A673 (cell line): Measurements from ENCODE around the gene ATP5MK.

ENCODE experiments used
- EZH2 ChIP-seq: fragments of 200-600 bp; sonication (generic); IDR thresholded peaks from 2 replicates; pipeline ENCODE4 v1.6.1; 2017; ENCODE audit warnings: borderline replicate concordance, low read depth, mild to moderate bottlenecking, mixed read lengths, antibody characterized with exemption, low read length; ENCODE audit not compliant: poor library complexity, severe bottlenecking
- TF ChIP-seq, protein P1 (sequence below): fragments of 300-800, 200-600 bp; sonication (generic); conservative IDR thresholded peaks from 2 replicates; pipeline ENCODE4 v1.5.1; 2017; ENCODE audit warnings: low read depth, mild to moderate bottlenecking, antibody characterized with exemption, low read length, moderate library complexity, mixed read lengths

DNA sequence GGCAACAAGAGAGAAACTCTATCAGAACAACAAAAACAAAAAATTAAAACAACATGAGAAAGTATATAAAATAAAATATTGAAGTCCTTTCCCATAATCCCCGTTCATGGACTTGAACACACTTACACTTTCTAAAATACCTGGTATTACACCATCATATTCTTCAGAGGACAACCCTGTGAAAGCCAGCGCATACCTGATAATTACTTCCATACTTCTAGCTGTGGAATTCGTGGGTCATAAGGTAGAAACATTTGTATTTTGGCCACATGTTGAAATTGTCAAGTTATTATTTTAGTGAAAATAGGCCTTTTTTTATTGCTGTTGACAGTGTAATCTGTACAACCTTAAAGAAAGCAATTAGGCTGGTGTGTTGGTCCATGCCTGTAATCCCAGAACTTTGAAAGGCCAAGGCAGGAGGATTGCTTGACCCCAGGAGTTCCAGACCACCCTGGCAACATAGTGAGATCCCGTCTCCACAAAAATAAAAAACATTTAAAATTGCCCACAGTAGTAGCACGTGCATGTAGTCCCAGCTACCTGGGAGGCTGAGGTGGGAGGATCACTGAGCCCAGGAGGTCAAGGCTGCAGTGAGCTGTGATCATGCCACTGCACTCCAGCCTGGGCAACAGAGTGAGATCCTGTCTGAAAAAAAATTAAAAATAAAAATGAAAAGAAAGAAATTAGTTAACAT lies 40.2 kb downstream of the ATP5MK start:
- TF ChIP-seq, protein P1, sequence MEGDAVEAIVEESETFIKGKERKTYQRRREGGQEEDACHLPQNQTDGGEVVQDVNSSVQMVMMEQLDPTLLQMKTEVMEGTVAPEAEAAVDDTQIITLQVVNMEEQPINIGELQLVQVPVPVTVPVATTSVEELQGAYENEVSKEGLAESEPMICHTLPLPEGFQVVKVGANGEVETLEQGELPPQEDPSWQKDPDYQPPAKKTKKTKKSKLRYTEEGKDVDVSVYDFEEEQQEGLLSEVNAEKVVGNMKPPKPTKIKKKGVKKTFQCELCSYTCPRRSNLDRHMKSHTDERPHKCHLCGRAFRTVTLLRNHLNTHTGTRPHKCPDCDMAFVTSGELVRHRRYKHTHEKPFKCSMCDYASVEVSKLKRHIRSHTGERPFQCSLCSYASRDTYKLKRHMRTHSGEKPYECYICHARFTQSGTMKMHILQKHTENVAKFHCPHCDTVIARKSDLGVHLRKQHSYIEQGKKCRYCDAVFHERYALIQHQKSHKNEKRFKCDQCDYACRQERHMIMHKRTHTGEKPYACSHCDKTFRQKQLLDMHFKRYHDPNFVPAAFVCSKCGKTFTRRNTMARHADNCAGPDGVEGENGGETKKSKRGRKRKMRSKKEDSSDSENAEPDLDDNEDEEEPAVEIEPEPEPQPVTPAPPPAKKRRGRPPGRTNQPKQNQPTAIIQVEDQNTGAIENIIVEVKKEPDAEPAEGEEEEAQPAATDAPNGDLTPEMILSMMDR: no peak
- no peak for TF ChIP-seq EZH2
